Kidney epithelial cell (primary cell): ENCODE measurements around the gene SNX33. TPM values are rescaled to one million over a fixed set of nuclear protein-coding genes. Genes with fewer than 3 reads are reported as not detected.
A peak's percentile ranks its signal among the peaks of the same experiment; 100 is the strongest.

Experiments used
- DNase-seq: peaks from one replicate; pipeline ENCODE4 v3.0.0-alpha.2; 2010; ENCODE audit warnings: low read depth
- H3K27me3 ChIP-seq: 2 replicates; pipeline ENCODE4 v1.6.0; 2011; ENCODE audit warnings: low read length; ENCODE audit not compliant: control insufficient read depth, insufficient read depth
- H3K36me3 ChIP-seq: 2 replicates; pipeline ENCODE4 v1.5.1; 2011; ENCODE audit warnings: low read length; ENCODE audit not compliant: control insufficient read depth, insufficient read depth
- H3K4me3 ChIP-seq: 2 replicates; pipeline ENCODE4 v1.5.1; 2011; ENCODE audit warnings: low read depth, mild to moderate bottlenecking, control low read depth, low read length
- CTCF ChIP-seq: IDR thresholded peaks from 2 replicates; pipeline ENCODE4 v1.5.1; 2011; ENCODE audit warnings: mild to moderate bottlenecking, moderate library complexity, low read length, control low read depth, inconsistent platforms; ENCODE audit not compliant: insufficient read depth, poor library complexity, severe bottlenecking
- total RNA-seq: library from RNA; depleted of rRNA; stranded (reverse); fragments of >200 nt; gene quantifications from 2 replicates; pipeline ENCODE4 v1.2.3, GENCODE V29; 2015

The SNX33 gene
- total RNA-seq, 1 donor from 2014 or later = 23.4 TPM

GRCh38 chr15:75646944-75647364 is 758 bp upstream of the SNX33 start:
- Histone ChIP-seq H3K27me3 (no peaks in the 10 kb centered on the region), H3K4me3 (peak overlapping the region; percentile 85), H3K36me3 (no peaks in the 10 kb centered on the region)
- TF ChIP-seq CTCF = no peak
- no peak for DNase-seq

DNA sequence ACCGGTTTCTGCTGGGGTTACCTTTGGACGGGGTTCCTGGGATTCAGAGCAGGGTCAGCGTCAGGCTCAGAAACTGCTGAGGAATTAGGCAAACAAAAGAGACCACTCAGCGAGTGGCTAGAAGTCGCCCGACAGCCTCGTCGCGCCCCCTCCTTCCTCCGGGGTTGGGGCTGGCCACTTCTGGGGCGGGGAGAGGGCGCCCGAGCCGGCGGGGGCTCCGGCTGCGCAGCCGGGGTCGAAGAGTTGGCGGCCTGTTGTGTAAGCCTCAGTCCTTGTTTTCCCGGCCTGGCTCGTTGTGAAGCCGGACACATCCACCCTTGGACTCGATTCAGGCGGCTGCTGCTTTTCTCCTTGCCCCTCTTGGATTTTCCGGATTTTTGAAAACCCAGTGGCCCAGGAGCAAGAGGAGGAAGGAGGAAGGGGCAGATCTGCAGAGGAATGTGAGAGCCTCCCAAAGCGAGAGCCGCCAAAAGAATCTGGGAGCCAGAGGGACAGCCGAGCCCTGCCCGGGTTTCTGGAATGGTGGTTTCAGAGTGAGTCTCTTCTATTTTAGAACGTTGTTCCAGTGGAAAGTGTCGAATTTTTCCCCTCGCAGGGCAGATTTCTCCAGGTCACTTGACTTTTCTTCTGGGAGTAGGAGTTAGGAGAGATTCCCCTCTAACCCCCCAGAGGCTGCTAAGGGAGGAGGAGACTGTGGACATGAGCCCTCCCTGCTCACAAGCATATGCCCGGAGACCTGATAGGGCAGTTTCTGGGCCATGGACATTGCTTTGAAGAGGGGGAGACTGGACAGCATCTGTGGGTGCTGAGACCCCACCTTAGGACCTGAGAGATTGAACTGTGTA is 666 bp downstream of the SNX33 start:
- no peaks in the 10 kb centered on the region for H3K36me3 ChIP-seq
- DNase-seq = no peak
- peak overlapping the region; percentile 85 for H3K4me3 ChIP-seq
- no peak for TF ChIP-seq CTCF
- no peaks in the 10 kb centered on the region for H3K27me3 ChIP-seq

GRCh38 chr15:75649045-75649761 is 1.5 kb downstream of the SNX33 start:
- Histone ChIP-seq H3K27me3 (no peaks in the 10 kb centered on the region), H3K4me3 (peak overlapping the region; percentile 85), H3K36me3 (no peaks in the 10 kb centered on the region)
- DNase-seq = no peak
- no peak for TF ChIP-seq CTCF

DNA sequence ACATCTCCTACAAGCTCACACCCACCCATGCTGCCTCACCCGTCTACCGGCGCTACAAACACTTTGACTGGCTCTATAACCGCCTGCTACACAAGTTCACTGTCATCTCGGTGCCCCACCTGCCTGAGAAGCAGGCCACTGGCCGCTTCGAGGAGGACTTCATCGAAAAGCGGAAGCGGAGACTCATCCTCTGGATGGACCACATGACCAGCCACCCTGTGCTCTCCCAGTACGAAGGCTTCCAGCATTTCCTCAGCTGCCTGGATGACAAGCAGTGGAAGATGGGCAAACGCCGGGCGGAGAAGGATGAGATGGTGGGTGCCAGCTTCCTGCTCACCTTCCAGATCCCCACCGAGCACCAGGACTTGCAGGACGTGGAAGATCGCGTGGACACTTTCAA is 2.1 kb downstream of the SNX33 start:
- no peak for TF ChIP-seq CTCF
- no peak for DNase-seq
- no peaks in the 10 kb centered on the region for H3K27me3 ChIP-seq
- no peaks in the 10 kb centered on the region for H3K36me3 ChIP-seq
- H3K4me3 ChIP-seq = no peak overlapping the region

DNA sequence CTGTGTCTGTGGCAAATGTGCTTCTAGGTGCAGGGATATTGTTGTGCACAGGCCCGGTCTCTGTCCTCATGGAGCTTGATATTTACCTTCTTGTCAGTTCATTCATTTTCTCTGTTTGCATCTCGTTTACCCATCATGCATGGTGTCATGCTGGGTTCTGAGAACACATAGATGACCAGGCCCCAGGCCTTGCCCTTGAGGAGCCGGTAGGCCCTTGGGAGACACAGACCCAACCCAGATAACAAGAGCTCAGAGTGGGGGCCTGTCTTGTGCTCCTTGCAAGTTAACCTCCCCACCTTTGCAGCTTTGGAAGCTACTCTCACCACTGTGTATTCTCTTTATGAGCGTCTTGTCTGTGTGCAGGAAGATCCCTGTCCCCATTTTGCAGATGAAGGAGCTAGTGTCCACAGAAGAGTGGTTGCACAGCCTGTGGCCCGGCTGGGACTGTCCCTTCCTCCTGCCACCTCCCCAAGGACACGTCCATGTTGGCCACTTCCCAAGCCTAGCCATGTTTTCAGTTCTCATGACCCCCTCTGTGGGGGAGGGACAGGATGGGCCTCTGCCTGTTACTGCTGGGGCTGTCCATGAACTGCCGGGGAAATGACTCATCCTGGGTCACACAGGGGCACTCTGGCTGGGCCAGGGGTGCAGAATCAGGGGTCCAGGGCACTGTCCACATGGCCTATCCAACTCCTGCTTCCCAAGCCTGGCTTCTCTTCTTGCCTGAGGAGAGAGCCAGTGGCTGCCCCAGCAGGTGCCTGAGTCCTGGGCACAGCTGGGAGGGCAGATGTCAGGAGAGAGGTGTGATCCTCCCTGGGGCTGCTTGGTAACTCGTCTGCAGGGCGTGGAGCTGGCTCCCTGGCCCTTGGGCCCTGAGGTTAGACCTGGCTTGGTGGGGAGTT is 3.4 kb downstream of the SNX33 start:
- H3K27me3 ChIP-seq = no peaks in the 10 kb centered on the region
- no peak overlapping the region for H3K4me3 ChIP-seq
- no peak for DNase-seq
- H3K36me3 ChIP-seq = no peaks in the 10 kb centered on the region
- TF ChIP-seq CTCF = no peak
